HG02763 (cell line): ENCODE results near the gene HDAC1.
A peak's percentile ranks its signal among the peaks of the same experiment; 100 is the strongest.

Experiments used
- ATAC-seq: cut with Tn5 transposase; IDR thresholded peaks from one replicate; pipeline ENCODE4 v1.9.1; 2021; ENCODE audit warnings: mild to moderate bottlenecking, moderate library complexity; ENCODE audit not compliant: unreplicated experiment

HDAC1 gene

DNA sequence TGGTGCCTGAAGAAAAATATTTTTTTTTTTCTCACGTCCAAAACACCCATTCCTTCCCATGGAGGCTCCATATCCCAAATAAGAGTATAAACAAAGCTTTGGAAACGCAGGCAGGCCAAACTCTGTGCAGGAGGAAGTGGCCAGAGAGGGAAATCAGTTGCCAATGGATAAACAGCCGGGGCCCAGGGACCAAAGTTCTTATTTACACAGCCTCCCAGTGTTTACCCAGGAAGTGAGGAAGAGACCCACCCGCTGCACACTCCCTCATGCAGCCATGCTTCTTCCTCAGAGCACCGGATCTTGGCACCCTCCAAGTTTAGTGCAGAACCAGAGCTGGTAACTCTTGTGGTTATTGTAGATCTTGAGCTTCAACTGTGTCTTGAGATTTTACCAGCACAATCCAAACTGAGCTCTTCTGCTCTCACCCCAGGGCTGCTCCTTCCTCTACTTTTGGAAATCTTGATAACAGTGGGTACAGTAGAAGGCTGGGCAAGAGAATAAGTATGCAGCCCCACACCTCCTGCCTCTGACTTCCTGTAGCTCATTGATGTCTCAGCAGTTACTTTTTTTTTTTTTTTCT is 29.9 kb downstream of the HDAC1 start:
- no peak for ATAC-seq

DNA sequence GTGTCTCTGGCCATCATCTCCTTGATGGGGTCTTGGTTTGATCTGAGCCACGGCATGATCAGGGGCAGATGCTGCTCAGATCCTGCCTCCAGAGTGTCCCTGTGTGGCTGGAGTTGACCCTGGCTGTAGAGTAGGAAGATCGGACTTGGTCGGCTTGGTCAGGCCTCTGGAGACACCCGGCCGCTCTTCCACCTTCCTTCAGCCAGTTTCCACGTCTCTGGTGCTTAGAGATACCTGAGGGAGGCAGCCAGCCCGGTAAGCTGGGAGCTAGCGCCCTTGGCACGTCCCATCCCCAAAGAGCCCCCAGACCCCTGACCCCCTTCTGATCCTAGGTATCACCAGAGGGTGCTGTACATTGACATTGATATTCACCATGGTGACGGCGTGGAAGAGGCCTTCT is 35.3 kb downstream of the HDAC1 start:
- ATAC-seq: no peak

DNA sequence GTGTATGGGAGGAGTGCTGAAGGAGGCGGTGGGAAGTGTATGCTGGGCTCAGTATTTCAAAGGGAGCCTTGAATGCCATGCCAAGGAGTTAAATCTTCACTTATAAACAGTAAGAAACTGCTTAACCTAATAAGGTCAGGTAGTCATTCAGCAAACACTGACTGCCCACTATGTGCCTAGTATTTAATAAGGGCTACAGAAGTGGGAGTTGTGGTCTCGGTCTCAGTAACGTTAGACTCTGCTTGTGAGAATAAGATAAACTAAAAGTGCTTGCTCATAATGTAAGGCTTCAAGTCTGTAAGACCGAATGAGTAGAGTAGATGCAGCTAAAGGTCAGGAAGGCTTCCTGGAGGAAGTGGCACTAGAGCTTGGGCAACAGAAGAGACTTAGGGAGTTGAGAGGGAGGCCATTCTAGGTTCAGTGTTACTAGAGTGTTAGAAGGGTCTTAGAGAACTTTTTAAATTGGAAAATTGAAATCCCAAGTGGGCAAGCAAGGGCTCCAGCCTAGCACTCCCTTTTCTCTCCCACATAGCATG is 38.1 kb downstream of the HDAC1 start:
- no peak for ATAC-seq

DNA sequence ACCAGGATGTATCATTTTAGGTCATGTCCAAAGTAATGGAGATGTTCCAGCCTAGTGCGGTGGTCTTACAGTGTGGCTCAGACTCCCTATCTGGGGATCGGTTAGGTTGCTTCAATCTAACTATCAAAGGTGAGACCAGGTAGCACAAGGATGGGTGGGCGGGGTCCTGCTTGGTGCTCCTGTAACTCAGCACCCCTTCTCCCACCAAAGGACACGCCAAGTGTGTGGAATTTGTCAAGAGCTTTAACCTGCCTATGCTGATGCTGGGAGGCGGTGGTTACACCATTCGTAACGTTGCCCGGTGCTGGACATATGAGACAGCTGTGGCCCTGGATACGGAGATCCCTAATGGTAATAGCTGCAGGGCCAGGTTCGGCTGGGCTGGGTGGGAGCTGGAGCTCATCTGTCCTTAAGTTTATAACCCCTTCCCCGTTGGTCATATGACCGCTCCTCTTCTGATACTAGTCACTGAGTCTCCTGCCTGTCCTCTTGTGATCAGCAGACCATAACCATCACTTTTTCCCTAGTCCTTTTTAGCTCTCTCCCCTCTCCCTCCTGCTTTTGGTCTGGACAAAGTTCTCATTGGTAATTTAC is 38.8 kb downstream of the HDAC1 start:
- no peak for ATAC-seq

DNA sequence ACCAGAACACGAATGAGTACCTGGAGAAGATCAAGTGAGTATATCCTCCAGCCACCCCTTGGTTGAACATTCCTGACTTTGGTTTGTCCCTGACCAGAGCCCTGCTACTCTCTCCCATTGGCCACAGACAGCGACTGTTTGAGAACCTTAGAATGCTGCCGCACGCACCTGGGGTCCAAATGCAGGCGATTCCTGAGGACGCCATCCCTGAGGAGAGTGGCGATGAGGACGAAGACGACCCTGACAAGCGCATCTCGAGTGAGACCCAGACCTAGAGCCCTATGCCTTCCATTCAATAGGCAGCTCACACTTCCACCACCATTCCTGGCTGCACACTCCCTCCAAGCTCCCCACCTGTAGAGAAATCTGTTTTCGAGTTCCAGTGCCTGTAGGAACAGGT is 39.7 kb downstream of the HDAC1 start:
- ATAC-seq: no peak

DNA sequence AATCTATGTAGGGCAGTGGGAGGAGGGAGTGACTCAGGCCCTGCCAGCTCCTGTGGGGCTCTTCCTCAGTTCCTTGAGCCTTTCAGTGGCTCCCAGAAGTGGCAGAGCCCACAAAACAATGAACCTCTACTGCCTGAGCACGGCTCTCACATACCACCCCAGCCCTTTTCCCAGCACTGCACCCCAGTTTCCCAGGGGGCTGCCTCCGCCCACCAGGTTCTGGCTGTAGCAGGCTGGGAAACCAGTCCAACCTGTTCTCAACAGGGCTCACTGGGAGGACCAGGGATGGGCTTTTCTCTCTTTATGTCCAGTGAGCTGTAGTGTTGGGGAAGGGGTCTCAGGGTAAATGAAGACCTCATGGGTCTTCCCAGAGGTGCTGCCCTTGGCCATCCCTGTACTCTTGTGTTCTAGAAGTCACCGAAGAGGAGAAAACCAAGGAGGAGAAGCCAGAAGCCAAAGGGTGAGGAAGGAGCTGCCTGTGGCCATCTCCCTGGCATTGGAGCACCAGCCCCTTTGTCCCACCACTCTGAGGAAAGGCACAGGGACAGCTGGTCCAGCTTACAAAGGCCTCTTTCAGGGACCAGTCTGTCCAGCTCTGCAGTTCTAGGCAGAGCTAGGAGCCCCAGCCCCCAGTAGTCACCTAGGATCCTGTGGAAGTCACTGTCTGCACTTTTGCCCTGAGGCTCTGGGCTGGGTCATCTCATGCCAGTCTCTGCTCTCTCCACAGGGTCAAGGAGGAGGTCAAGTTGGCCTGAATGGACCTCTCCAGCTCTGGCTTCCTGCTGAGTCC is 40.6 kb downstream of the HDAC1 start:
- ATAC-seq: no peak

DNA sequence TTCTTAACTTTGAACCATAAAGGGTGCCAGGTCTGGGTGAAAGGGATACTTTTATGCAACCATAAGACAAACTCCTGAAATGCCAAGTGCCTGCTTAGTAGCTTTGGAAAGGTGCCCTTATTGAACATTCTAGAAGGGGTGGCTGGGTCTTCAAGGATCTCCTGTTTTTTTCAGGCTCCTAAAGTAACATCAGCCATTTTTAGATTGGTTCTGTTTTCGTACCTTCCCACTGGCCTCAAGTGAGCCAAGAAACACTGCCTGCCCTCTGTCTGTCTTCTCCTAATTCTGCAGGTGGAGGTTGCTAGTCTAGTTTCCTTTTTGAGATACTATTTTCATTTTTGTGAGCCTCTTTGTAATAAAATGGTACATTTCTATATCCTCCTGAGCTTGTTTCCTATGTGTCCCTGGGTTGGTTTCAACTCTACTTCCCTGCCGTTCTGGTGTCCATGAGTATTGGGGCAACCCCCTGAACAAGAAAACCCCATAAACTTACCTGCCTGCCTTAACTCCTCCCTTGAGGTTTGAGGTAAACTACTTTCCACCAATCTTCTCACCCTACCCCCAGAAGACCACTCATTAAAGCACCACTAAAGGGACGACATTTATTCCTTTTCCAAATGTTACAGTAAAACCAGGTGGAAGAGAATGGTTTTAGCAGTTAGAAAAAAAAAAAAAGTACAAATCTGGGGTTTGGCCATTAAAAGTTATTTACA is 41.5 kb downstream of the HDAC1 start:
- ATAC-seq: no peak

DNA sequence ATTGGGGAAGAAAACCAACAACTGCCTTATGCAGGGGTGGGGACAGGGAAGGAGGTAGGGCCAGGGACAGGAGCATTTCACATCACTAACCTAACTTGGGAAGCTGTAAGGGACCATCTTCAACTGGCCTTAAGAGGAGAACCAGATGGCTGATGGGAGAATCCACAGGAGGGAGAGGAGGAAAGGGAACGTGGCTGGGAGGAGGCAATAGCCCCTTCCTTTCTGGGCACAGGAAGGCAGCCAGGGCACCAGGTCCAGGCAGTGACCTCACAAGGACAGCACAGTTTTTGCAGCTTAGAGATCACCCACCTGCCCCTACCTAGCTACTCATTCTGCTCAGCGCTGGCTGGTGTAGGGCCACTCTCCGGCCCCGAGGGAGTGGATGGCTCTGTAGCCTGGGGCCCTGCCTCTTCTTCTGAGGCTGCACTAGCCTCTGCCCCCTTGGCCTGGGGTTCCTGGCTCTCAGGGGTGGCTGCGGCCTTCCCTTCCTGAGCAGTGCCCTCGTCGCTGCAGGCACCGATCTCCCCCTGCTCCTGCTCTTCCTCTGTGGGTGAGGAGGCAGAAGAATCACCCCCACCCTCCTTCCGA is 42.5 kb downstream of the HDAC1 start:
- ATAC-seq: no peak

DNA sequence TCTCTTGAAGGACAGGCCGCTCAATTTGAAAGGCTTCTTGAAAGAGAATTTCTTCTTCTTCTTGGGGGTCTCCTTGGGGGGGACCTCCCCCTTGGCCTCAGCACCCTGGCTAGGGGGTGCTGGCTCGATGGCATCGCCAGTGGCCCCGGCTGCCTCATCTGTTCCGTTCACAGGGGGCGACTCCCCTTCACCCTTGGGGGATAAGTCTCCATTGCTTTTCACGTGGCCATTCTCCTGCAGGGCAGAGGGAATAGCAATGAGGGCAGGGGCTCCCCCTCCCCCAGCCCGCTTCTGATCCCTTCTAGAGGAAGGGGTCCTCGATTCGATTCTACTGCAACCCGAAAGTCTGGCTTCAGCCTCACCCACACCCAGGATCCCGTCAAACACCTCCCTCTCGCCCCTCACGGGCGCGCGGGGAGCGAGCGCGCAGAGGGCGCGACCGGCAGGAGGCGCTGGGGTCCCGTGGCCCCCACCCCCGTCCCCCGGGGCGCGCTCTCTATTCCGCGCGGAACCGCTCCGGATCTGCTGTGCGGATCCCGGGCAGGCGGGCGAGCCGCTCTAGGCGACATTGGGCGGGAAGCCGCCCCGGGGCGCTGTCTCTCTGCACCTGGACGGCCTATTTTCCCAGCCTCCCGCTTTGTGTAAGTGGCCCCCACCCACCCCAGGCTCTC is 43.1 kb downstream of the HDAC1 start:
- ATAC-seq: peak; percentile 21

DNA sequence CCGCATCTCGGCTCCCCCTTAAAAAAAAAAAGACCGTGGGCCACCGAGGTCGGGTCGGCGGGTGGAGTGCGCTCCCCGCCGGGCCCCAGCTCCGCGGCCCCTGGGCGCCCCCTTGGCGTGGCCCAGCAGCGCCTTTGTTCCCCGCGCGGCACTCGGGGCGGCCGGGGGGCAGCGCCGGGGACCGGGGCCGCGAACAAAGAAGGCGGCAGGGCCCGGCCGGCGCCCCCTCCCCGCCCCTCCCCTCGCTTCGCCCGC is 43.6 kb downstream of the HDAC1 start:
- ATAC-seq: peak; percentile 15

DNA sequence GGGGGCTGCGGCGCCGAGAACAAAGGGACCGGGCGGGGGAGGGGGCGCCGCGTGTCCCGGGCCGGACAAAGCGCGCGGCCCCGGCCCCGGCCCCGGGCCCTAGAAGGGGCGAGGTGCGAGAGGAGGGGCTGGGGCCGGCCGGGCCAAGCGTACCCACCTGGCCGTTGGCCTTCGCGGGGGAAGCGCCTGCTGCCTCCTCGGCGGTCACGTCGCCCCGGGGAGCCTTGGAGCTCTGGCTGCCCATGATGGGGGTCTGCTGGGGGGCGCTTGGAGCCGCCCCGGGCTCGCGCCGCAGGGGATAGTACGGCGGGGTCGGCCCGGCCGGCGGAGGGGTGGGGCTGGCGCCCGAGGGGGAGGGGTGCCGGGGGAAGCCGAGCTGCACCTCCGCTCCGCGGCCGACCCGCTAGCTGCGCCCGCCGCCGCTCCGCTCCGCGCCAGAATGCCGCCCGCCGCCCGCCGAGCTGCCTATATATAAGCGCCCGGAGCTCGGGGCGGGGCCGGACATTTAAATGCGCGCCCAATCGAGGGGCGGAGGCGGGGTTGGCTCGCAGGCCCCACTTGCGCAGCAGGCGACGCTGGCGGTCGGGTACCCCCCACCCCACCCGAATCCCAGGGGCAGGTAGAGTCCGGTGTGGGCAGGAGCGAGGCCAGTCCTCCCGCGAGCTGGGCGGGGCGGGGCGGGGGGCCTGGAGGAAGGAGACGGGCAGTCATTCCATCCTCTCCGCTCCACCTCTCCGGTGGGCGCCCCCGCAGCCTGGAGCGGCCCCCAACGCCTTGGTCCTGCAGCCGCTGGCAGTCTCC is 44.1 kb downstream of the HDAC1 start, which contains the start of gene MARCKSL1:
MARCKSL1 (minus strand) TSS at position 444 of the 801 bp plus-strand sequence; CDS start at position 244, 200 bp downstream.
- peak; percentile 41 for ATAC-seq

DNA sequence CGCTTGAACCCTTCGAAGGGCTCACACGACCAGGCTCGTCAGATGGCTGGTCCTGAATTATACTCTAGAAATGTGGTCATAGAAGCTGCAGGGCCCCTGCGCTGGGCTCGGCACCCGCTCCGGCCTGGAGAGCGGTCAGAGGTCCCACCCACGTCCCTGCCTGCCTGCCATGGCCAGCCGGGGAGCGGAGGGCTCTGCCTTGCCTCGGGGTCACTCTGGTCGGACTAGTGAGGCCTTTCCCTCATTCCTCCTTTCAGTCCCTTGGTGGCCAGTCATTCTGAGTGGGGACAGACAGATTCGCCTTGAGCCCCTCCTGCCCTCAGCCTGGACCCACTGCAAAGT is 44.7 kb downstream of the HDAC1 start:
- no peak for ATAC-seq

DNA sequence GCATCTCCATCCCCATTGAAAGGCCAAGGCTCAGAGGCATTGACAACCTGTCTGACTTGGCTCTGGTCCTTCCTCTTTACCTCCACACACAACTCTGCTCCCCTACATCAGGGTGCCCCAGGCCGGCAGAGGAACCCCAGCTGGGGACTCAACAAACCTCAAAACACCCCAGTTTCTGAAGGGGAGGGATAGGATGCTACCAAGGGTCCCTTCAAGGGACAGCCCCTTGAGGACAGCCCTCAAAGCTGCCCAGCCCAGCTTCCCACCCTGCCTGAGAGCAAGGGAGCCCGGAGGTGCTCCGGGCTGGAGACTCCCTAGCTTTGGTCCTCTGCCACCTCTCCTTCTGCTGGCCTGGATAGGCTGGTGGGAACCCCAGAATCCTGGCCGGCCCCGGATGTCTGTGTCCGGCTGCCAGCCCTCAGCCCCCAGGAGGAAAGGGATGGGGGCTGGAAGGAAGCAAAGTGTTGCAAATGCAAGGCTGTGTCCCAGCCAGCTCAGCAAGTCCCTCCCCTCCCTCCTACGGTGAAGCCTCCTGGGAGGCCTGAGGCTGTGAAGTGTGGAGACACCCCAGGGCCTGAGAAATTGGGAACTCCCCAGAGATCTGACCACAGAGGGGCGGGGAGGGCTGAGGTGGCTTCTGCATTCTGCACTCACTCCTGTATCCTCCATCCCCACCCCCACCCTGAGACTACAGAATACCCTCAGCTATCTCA is 45.2 kb downstream of the HDAC1 start:
- no peak for ATAC-seq

DNA sequence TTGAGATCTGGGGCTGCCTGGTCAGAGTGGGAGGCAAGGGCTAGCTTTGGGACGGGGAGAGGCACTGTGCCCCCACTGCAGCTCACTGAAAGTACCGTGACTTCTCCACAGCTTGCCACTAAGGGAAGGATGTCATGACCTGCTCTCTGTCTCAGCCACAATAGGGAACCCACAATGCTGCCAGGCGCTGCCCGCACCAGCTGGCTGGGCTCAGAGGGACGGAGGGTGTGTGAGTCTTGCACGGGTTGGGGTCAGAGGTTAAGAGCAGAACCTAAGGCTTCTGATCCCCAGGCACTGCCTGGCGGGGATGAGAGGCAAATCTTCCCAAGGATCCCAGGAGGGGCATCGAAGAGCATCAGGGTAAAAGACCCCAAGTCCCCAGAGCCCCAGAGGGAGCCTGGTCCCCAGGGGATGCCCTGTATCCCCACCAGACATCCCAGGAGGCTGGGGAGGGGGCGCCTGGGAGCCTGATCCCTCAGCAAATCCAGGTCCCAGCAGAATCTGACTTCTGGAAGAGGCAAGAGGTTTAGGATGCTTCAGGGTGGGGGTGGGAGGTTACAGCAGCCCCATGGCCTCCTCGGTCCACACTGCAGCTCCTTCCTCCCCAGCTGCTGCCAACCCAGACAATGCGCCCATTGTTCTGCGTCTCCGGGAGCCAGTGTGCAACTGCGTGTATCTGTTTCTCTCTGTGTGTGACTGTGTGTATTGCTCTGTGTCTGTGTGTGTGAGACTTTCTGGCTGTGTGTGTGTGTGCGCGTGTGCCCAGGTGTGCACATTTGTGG is 46.2 kb downstream of the HDAC1 start:
- ATAC-seq: no peak

DNA sequence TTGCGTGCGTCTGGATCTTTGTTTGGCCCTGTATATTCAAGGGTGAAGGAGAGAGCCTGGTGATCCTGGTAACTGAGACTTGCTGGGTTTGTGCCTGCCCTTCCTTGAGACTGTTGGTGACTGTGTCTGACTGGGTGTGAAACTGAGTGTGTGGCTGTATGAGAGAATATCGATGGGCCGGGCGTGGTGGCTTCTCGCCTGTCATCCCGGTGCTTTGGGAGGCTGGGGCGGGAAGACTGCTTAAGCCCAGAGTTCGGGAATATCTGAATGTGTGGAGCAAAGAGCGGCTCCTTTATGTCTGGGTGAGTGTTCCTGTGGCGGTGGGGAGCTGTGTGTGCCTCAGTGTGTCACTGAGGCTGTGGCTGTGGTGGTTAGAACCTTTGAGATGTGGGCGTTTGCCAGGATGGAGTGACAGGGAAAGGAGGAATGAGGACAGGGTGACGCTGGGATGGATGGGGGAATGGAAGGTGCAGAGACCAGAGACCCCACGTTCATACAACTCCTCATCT is 46.8 kb downstream of the HDAC1 start:
- no peak for ATAC-seq

DNA sequence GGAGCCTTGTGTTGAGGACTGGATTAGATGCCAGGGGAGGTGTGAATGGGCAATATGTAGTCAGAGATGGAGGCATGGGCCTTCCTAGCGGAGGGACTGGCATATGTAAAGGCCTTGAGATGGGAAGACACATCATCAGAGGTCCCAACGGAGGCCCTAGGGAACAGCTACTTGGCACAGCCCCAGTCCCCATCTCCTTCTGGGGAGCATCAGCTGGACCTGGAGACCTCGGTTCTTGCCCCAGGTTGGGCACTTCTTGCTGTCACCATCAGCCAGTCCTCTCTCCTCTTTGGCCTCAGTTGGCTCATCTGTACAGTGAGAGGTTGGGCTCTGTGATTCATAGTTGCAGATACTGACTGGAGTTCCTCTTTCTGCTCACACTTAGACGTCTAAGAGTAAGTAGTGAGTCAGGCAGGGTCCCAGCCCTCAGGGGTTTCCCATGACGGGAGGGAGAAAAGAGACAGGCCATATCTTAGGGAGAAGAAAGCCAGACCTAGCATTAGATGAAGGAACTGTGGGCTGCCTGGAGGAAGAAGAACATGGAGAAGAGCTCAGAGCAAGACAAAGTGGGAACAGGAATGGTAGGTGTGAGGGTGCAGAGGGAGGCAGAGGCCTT is 47.6 kb downstream of the HDAC1 start:
- ATAC-seq: no peak

DNA sequence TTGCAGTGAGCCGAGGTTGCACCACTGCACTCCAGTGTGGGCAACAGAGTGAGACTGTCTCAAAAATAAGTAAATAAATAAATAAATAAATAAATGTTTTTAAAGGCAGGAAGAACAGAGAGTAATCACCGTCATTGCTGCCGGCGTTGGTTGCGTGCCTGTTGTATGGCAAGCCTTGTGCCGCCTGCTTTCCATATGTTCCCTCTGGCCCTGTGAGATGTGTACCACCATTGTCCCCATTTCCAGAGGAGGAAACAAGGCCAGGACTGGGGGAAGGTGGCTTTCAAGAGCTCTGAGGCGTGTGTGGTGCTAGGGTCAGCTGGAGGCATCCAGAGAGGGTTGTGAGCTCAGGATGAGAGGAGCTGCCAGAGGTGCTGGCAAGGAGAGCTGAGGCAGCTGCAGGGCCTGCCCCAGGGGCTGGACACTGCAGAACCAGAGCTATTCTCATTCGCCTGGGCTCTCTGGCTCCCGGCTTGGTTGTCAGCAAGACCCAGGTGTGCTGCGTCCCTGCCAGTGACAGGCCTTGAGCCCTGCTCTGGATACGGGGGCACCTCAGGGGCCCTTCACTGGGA is 49.4 kb downstream of the HDAC1 start:
- ATAC-seq: no peak

DNA sequence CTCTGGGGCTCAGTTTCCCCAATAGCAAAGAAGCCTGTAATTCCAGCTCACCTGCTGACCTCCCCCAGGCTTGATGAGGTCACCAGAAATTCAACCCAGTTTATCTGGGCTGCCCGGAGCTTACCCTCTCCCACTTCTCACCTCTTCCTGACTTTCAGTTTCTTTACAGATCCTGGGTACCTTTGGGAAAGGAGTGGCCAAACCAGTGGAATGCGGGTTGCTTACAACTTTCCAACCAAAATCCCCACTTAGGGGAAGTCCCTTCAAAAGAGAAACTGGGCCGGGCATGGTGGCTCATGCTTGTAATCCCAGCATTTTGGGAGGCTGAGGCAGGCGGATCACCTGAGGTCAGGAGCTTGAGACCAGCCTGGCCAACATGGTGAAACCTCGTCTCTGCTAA is 50.1 kb downstream of the HDAC1 start:
- no peak for ATAC-seq
